DOHH2 (cell line): ENCODE results near the gene TIGAR.

Experiments
- H3F3A ChIP-seq: fragments of 200-600 bp; sonication (generic), shearing (Covaris generic); 2 replicates; pipeline ENCODE4 v1.6.0; 2016; ENCODE audit warnings: antibody characterized with exemption, mild to moderate bottlenecking; ENCODE audit not compliant: control insufficient read depth, insufficient read depth
- H3K27ac ChIP-seq: fragments of 200-600 bp; sonication (generic); 2 replicates; pipeline ENCODE4 v1.5.1; 2014; ENCODE audit warnings: low read depth, mild to moderate bottlenecking, low read length, moderate library complexity
- H3K27me3 ChIP-seq: fragments of 200-600 bp; sonication (generic); 2 replicates; pipeline ENCODE4 v1.6.1; 2014; ENCODE audit warnings: mild to moderate bottlenecking, low read length, mixed read lengths; ENCODE audit not compliant: control insufficient read depth
- H3K36me3 ChIP-seq: fragments of 200-600 bp; sonication (generic); 2 replicates; pipeline ENCODE4 v1.6.1; 2014; ENCODE audit warnings: mild to moderate bottlenecking, low read length, moderate library complexity, mixed read lengths; ENCODE audit not compliant: control insufficient read depth
- H3K4me1 ChIP-seq: fragments of 200-600 bp; sonication (generic); 2 replicates; pipeline ENCODE4 v1.6.1; 2014; ENCODE audit warnings: mild to moderate bottlenecking, low read length, mixed read lengths; ENCODE audit not compliant: control insufficient read depth
- H3K4me2 ChIP-seq: fragments of 200-600 bp; sonication (generic); 2 replicates; pipeline ENCODE4 v1.6.0; 2014; ENCODE audit warnings: mild to moderate bottlenecking, low read length, moderate library complexity
- H3K4me3 ChIP-seq: fragments of 200-600 bp; sonication (generic); 2 replicates; pipeline ENCODE4 v1.5.1; 2014; ENCODE audit warnings: mild to moderate bottlenecking, low read length, mixed read lengths
- H3K79me2 ChIP-seq: fragments of 200-600 bp; sonication (generic); 2 replicates; pipeline ENCODE4 v1.6.1; 2014; ENCODE audit warnings: mild to moderate bottlenecking, low read length, mixed read lengths; ENCODE audit not compliant: control insufficient read depth
- H3K9me2 ChIP-seq: fragments of 200-600 bp; sonication (generic); replicated peaks from 2 replicates; pipeline ENCODE4 v1.6.1; 2014; ENCODE audit warnings: mild to moderate bottlenecking, low read length, mixed read lengths; ENCODE audit not compliant: control insufficient read depth
- H3K9me3 ChIP-seq: fragments of 200-600 bp; sonication (generic); 2 replicates; pipeline ENCODE4 v1.6.1; 2014; ENCODE audit warnings: antibody characterized with exemption, low read length, mixed read lengths; ENCODE audit not compliant: control insufficient read depth, insufficient read depth
- H4K20me1 ChIP-seq: fragments of 200-600 bp; sonication (generic); 2 replicates; pipeline ENCODE4 v1.6.0; 2014; ENCODE audit warnings: low read depth, mild to moderate bottlenecking, antibody characterized with exemption, low read length, moderate library complexity; ENCODE audit not compliant: control insufficient read depth, insufficient read depth
- EZH2phosphoT487 ChIP-seq: fragments of 200-600 bp; sonication (generic); IDR thresholded peaks from 2 replicates; pipeline ENCODE4 v1.6.1; 2017; ENCODE audit warnings: borderline replicate concordance, mild to moderate bottlenecking, antibody characterized with exemption, low read length, moderate library complexity, mixed read lengths
- TF ChIP-seq, protein P1 (sequence below): fragments of 200-600 bp; sonication (generic); IDR thresholded peaks from one replicate; pipeline ENCODE4 v1.5.1; 2014; ENCODE audit warnings: antibody characterized with exemption, mild to moderate bottlenecking, low read depth, low read length; ENCODE audit not compliant: poor library complexity, severe bottlenecking

The TIGAR gene

DNA sequence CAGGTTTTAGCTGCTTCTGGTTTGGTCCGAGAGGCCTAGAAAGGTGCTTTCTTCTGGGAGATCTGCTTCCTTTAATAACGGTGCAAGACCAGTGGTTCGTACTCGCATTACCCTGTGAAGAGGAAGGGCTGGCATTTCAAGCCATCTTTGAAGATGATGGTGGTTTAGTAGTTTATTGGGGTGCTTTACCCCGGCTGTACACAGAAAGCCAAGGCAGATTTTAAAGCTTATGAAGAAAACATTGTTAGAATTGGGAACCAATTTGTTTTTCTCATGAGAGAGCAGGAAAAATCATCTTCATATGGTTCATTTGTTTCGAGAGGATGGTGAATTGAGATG lies 43.8 kb upstream of the TIGAR start:
- Histone ChIP-seq H4K20me1 (no peaks in the 10 kb centered on the region; the same call in 1 of the 2 replicates), H3K36me3 (no peaks in the 10 kb centered on the region), H3K9me2 (no peaks in the 10 kb centered on the region), H3K4me3 (no peak overlapping the region), H3K27me3 (peaks cover 49% of the 10 kb centered on the region), H3K4me1 (peaks cover 10% of the 10 kb centered on the region), H3K79me2 (no peaks in the 10 kb centered on the region), H3K4me2 (no peak overlapping the region), H3F3A (no peaks in the 10 kb centered on the region), H3K27ac (no peak overlapping the region), H3K9me3 (no peaks in the 10 kb centered on the region)
- no peak for TF ChIP-seq EZH2phosphoT487
- TF ChIP-seq, protein P1, sequence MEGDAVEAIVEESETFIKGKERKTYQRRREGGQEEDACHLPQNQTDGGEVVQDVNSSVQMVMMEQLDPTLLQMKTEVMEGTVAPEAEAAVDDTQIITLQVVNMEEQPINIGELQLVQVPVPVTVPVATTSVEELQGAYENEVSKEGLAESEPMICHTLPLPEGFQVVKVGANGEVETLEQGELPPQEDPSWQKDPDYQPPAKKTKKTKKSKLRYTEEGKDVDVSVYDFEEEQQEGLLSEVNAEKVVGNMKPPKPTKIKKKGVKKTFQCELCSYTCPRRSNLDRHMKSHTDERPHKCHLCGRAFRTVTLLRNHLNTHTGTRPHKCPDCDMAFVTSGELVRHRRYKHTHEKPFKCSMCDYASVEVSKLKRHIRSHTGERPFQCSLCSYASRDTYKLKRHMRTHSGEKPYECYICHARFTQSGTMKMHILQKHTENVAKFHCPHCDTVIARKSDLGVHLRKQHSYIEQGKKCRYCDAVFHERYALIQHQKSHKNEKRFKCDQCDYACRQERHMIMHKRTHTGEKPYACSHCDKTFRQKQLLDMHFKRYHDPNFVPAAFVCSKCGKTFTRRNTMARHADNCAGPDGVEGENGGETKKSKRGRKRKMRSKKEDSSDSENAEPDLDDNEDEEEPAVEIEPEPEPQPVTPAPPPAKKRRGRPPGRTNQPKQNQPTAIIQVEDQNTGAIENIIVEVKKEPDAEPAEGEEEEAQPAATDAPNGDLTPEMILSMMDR = no peak

DNA sequence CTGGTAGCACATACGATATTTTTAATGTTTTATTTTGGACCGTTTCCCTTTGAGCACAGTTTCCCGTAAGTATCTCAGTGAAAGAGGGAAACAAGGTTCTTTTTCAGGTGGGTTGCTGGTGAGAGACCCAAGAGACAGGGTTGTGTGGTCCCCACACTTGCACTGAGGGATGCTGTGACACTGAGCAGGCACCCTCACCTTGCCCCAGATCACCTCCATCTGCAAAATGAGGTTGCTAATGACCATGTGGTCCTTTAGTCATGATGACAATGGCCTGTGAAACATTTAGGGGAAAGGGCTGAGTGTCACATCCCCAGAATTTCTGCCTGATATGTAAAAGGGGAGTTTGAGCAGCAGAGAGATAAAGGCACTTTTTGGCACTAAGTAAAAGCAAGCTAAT lies 43.2 kb upstream of the TIGAR start:
- no peaks in the 10 kb centered on the region for H3K79me2 ChIP-seq
- H3K36me3 ChIP-seq = no peaks in the 10 kb centered on the region
- peaks cover 3% of the 10 kb centered on the region; the same call in 1 of the 2 replicates for H3K4me1 ChIP-seq
- no peak overlapping the region for H3K4me2 ChIP-seq
- H3K4me3 ChIP-seq = no peak overlapping the region
- TF ChIP-seq, protein P1 = no peak
- no peak for TF ChIP-seq EZH2phosphoT487
- no peaks in the 10 kb centered on the region for H3K9me3 ChIP-seq
- H3K27me3 ChIP-seq = peaks cover 42% of the 10 kb centered on the region
- H3K27ac ChIP-seq = no peak overlapping the region
- no peaks in the 10 kb centered on the region for H3K9me2 ChIP-seq
- H4K20me1 ChIP-seq = no peaks in the 10 kb centered on the region; the same call in 1 of the 2 replicates
- H3F3A ChIP-seq = no peaks in the 10 kb centered on the region

DNA sequence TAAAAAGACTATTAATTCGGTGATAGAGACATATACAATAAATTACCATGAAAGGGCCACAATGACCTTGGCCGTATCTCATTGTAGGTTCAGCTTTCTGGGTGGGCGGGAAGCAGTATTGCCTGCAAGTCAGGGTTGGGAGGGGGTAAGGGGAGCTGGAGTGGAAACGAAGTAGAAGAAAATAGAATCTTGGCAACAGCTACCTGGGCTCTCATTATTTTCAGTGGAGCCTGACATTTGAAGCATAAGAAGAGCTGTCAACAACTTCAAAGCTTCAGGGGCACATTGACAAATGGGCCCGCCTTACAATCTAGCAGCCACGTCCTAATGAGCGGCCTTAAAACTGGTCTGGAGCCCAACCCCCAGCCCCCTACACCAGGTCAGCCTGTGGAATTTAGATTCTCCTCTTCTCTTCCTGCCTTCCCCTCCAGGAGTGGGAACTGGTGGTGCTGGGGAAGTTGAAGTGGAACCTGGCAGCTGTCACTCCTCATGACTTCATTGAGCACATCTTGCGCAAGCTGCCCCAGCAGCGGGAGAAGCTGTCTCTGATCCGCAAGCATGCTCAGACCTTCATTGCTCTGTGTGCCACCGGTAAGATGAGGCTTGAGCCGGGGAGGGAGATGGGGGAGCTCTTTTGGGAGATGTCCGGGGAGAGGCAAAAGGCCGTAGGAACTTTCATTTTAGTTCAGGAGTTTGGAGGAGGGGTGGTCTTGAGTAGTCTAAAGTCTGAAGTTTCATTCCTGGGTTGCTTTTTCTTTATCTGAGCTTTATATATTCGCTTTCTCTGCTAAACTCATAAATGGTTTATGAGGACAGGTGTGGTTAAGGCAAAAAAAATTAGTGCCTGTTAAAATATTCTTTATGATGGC lies 42.5 kb upstream of the TIGAR start:
- Histone ChIP-seq H3K27me3 (peaks cover 35% of the 10 kb centered on the region), H3K4me3 (no peak overlapping the region)

More for the DNA sequence above, 42.5 kb upstream of the TIGAR start:
- H3K4me1 ChIP-seq = no peaks in the 10 kb centered on the region
- no peaks in the 10 kb centered on the region; the same call in 1 of the 2 replicates for H4K20me1 ChIP-seq
- H3K27ac ChIP-seq = no peak overlapping the region
- H3K4me2 ChIP-seq = no peak overlapping the region
- H3K9me2 ChIP-seq = no peaks in the 10 kb centered on the region
- no peaks in the 10 kb centered on the region for H3K79me2 ChIP-seq
- no peaks in the 10 kb centered on the region for H3K9me3 ChIP-seq
- TF ChIP-seq EZH2phosphoT487 = no peak
- TF ChIP-seq, protein P1 = no peak
- H3K36me3 ChIP-seq = no peaks in the 10 kb centered on the region
- no peaks in the 10 kb centered on the region for H3F3A ChIP-seq
